Peyer's patch (tissue), 4 donors: Measurements from ENCODE around the gene PLAAT1.

Experiments used
- POLR2A ChIP-seq, 2 donors: fragments of 450-650 bp; IDR thresholded peaks; one replicate each; pipeline ENCODE4 v1.5.1; 2017; ENCODE audit warnings: antibody characterized with exemption in 2 of 2, mild to moderate bottlenecking in 2 of 2, moderate library complexity in 2 of 2
- TF ChIP-seq, protein P1 (sequence below), 6 experiments: fragments of 450-650 bp in 4 of 6; fragments of 200-600 bp in 2 of 6; sonication (generic) in 1 of 6; IDR thresholded peaks; one replicate each; pipeline ENCODE4 v1.5.1; 2017 to 2019; ENCODE audit warnings: antibody characterized with exemption in 6 of 6, mild to moderate bottlenecking in 3 of 6, moderate library complexity in 1 of 6

- TF ChIP-seq, protein P1, sequence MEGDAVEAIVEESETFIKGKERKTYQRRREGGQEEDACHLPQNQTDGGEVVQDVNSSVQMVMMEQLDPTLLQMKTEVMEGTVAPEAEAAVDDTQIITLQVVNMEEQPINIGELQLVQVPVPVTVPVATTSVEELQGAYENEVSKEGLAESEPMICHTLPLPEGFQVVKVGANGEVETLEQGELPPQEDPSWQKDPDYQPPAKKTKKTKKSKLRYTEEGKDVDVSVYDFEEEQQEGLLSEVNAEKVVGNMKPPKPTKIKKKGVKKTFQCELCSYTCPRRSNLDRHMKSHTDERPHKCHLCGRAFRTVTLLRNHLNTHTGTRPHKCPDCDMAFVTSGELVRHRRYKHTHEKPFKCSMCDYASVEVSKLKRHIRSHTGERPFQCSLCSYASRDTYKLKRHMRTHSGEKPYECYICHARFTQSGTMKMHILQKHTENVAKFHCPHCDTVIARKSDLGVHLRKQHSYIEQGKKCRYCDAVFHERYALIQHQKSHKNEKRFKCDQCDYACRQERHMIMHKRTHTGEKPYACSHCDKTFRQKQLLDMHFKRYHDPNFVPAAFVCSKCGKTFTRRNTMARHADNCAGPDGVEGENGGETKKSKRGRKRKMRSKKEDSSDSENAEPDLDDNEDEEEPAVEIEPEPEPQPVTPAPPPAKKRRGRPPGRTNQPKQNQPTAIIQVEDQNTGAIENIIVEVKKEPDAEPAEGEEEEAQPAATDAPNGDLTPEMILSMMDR (IDR thresholded peaks at IDR 0.05), result no peak
- no peak for TF ChIP-seq POLR2A (IDR thresholded peaks at IDR 0.05)
Measured at GRCh38 chr3:193270451-193270850, 29.4 kb downstream of the PLAAT1 start.
